Peyer's patch (tissue), 4 donors: ENCODE measurements around the gene TH. TPM values are rescaled to one million over a fixed set of nuclear protein-coding genes. Genes with fewer than 3 reads are reported as not detected.

ENCODE experiments used
- DNase-seq, 3 donors: peaks; one replicate each; pipeline ENCODE4 v3.0.0-alpha.2; 2017 to 2019
- H3K27ac ChIP-seq, 4 donors: fragments of 200-600 bp; sonication (generic); one replicate each; pipeline ENCODE4 v1.5.1; 2016 to 2019
- H3K27me3 ChIP-seq, 2 donors: fragments of 200-600 bp; sonication (generic); one replicate each; pipeline ENCODE4 v1.5.1; 2019
- H3K36me3 ChIP-seq, 3 donors: fragments of 200-600 bp; sonication (generic); one replicate each; pipeline ENCODE4 v1.5.1; 2016 to 2019
- H3K4me1 ChIP-seq, 4 donors: fragments of 200-600 bp; sonication (generic); one replicate each; pipeline ENCODE4 v1.5.1; 2016 to 2019
- H3K4me3 ChIP-seq, 4 donors: fragments of 200-600 bp; sonication (generic); 1 replicate in 3 of 4; 2 replicates in 1 of 4; pipeline ENCODE4 v1.5.1; 2016 to 2019; ENCODE audit warnings: mild to moderate bottlenecking in 1 of 4
- H3K9me3 ChIP-seq, 4 donors: fragments of 200-600 bp; sonication (generic); one replicate each; pipeline ENCODE4 v1.5.1; 2016 to 2019; ENCODE audit warnings: mild to moderate bottlenecking in 1 of 4
- CTCF ChIP-seq, 6 experiments: fragments of 450-650 bp in 4 of 6; fragments of 200-600 bp in 2 of 6; sonication (generic) in 1 of 6; IDR thresholded peaks; one replicate each; pipeline ENCODE4 v1.5.1; 2017 to 2019; ENCODE audit warnings: antibody characterized with exemption in 6 of 6, mild to moderate bottlenecking in 3 of 6, moderate library complexity in 1 of 6
- POLR2A ChIP-seq, 2 donors: fragments of 450-650 bp; IDR thresholded peaks; one replicate each; pipeline ENCODE4 v1.5.1; 2017; ENCODE audit warnings: antibody characterized with exemption in 2 of 2, mild to moderate bottlenecking in 2 of 2, moderate library complexity in 2 of 2
- total RNA-seq, 4 donors: library from RNA; depleted of rRNA; stranded (reverse); fragments of >200 nt; gene quantifications; one replicate each; pipeline ENCODE4 v1.1.0, GENCODE V29; 2016

The TH gene
- total RNA-seq, 4 donors from 2014 or later: 1.7 TPM; not detected in 3

- Histone ChIP-seq H3K27ac (no peak overlapping the region), H3K27me3 (peaks cover 0 to 33% of the 10 kb centered on the region in 2 donors)
Observed at GRCh38 chr11:2146051-2146450, 25.6 kb downstream of the TH start.

GRCh38 chr11:2144544-2145248 is 26.9 kb downstream of the TH start:
- H3K4me1 ChIP-seq: peaks cover 0 to 16% (median 6%) of the 10 kb centered on the region in 4 donors
- H3K27me3 ChIP-seq: peaks cover 0 to 46% of the 10 kb centered on the region in 2 donors
- TF ChIP-seq POLR2A (IDR thresholded peaks at IDR 0.05) (no peak), CTCF (IDR thresholded peaks at IDR 0.05) (no peak)
- H3K36me3 ChIP-seq: no peaks in the 10 kb centered on the region
- H3K4me3 ChIP-seq: no peak overlapping the region
- DNase-seq: no peak
- no peaks in the 10 kb centered on the region for H3K9me3 ChIP-seq
- H3K27ac ChIP-seq: no peak overlapping the region

More at GRCh38 chr11:2146051-2146450, 25.6 kb downstream of the TH start:
- Histone ChIP-seq H3K4me3 (no peak overlapping the region), H3K4me1 (peaks cover 0 to 7% (median 6%) of the 10 kb centered on the region in 4 donors), H3K9me3 (no peaks in the 10 kb centered on the region), H3K36me3 (no peaks in the 10 kb centered on the region)
- no peak for DNase-seq
- TF ChIP-seq POLR2A (IDR thresholded peaks at IDR 0.05): no peak

GRCh38 chr11:2143799-2144543 is 27.6 kb downstream of the TH start:
- TF ChIP-seq POLR2A (IDR thresholded peaks at IDR 0.05): no peak
- Histone ChIP-seq H3K27ac (no peak overlapping the region), H3K36me3 (no peaks in the 10 kb centered on the region), H3K9me3 (no peaks in the 10 kb centered on the region), H3K27me3 (peaks cover 0 to 51% of the 10 kb centered on the region in 2 donors), H3K4me3 (no peak overlapping the region), H3K4me1 (peaks cover 0 to 20% (median 7%) of the 10 kb centered on the region in 4 donors)
- DNase-seq: no peak

- Histone ChIP-seq H3K27ac (no peak overlapping the region), H3K27me3 (peaks cover 0 to 56% of the 10 kb centered on the region in 2 donors), H3K9me3 (no peaks in the 10 kb centered on the region), H3K36me3 (no peaks in the 10 kb centered on the region), H3K4me1 (peaks cover 0 to 25% (median 11%) of the 10 kb centered on the region in 4 donors), H3K4me3 (no peak overlapping the region)
- DNase-seq: no peak
- TF ChIP-seq POLR2A (IDR thresholded peaks at IDR 0.05) (no peak), CTCF (IDR thresholded peaks at IDR 0.05) (no peak)
Observed at GRCh38 chr11:2143477-2143798, 28.2 kb downstream of the TH start.

- H3K27me3 ChIP-seq: peaks cover 0 to 56% of the 10 kb centered on the region in 2 donors
- no peaks in the 10 kb centered on the region for H3K9me3 ChIP-seq
- H3K27ac ChIP-seq: no peak overlapping the region
- H3K4me3 ChIP-seq: no peak overlapping the region
- DNase-seq: no peak
- no peaks in the 10 kb centered on the region for H3K36me3 ChIP-seq
- H3K4me1 ChIP-seq: peaks cover 0 to 30% (median 12%) of the 10 kb centered on the region in 4 donors
- TF ChIP-seq POLR2A (IDR thresholded peaks at IDR 0.05) (no peak), CTCF (IDR thresholded peaks at IDR 0.05) (no peak)
Observed at GRCh38 chr11:2142762-2143202, 28.8 kb downstream of the TH start.

GRCh38 chr11:2142300-2142759 is 29.3 kb downstream of the TH start:
- H3K4me1 ChIP-seq: peaks cover 0 to 35% (median 12%) of the 10 kb centered on the region in 4 donors
- no peak overlapping the region for H3K4me3 ChIP-seq
- no peak for DNase-seq
- no peaks in the 10 kb centered on the region for H3K36me3 ChIP-seq
- H3K9me3 ChIP-seq: no peaks in the 10 kb centered on the region
- no peak for TF ChIP-seq POLR2A (IDR thresholded peaks at IDR 0.05)
- TF ChIP-seq CTCF (IDR thresholded peaks at IDR 0.05): no peak
- H3K27me3 ChIP-seq: peaks cover 0 to 61% of the 10 kb centered on the region in 2 donors
- H3K27ac ChIP-seq: no peak overlapping the region
